Dendritic cell treated with granulocyte-macrophage colony-stimulating factor and Interleukin-4, amounts not matched to agents 40 ng/mL and 50 ng/mL, for 4 days (primary cell): ENCODE data around the gene SLC24A4.

Source experiments
- H3K27ac Mint-ChIP-seq: one replicate; pipeline ENCODE4 v1.8.0; 2022; ENCODE audit warnings: mild to moderate bottlenecking, mixed read lengths
- H3K27me3 Mint-ChIP-seq: one replicate; pipeline ENCODE4 v1.8.0; 2022; ENCODE audit warnings: mild to moderate bottlenecking, mixed read lengths
- H3K36me3 Mint-ChIP-seq: one replicate; pipeline ENCODE4 v1.8.0; 2022; ENCODE audit warnings: low read depth, mixed read lengths
- H3K4me1 Mint-ChIP-seq: one replicate; pipeline ENCODE4 v1.8.0; 2022; ENCODE audit warnings: low read depth, mixed read lengths
- H3K4me3 Mint-ChIP-seq: one replicate; pipeline ENCODE4 v1.8.0; 2022; ENCODE audit warnings: mild to moderate bottlenecking, moderate library complexity, mixed read lengths
- H3K9me3 Mint-ChIP-seq: one replicate; pipeline ENCODE4 v1.8.0; 2022; ENCODE audit warnings: mixed read lengths
- intact Hi-C: fragments of 100-400 bp; cut with micrococcal nuclease; formaldehyde crosslinking; loops from one replicate; pipeline ENCODE4 v1.15.0; 2022

Gene SLC24A4

GRCh38 chr14:92471919-92472318 is 149.0 kb downstream of the SLC24A4 start:
- intact Hi-C loops = no loop called here
- Mint-ChIP-seq H3K27ac (peak overlapping the region; percentile 74), H3K4me1 (peaks cover 64% of the 10 kb centered on the region)

GRCh38 chr14:92472860-92473259 is 149.9 kb downstream of the SLC24A4 start:
- Mint-ChIP-seq H3K4me1 (peaks cover 64% of the 10 kb centered on the region), H3K9me3 (no peaks in the 10 kb centered on the region), H3K27me3 (no peaks in the 10 kb centered on the region), H3K4me3 (peak overlapping the region; percentile 44), H3K27ac (peak overlapping the region; percentile 74), H3K36me3 (peaks cover 8% of the 10 kb centered on the region)
- intact Hi-C loops = no loop called here

More at GRCh38 chr14:92471919-92472318, 149.0 kb downstream of the SLC24A4 start:
- no peaks in the 10 kb centered on the region for H3K27me3 Mint-ChIP-seq
- peaks cover 5% of the 10 kb centered on the region for H3K36me3 Mint-ChIP-seq
- H3K9me3 Mint-ChIP-seq = no peaks in the 10 kb centered on the region
- no peak overlapping the region for H3K4me3 Mint-ChIP-seq

- peak overlapping the region; percentile 74 for H3K27ac Mint-ChIP-seq
- H3K9me3 Mint-ChIP-seq = no peaks in the 10 kb centered on the region
- H3K4me3 Mint-ChIP-seq = no peak overlapping the region
- H3K36me3 Mint-ChIP-seq = peaks cover 11% of the 10 kb centered on the region
- H3K27me3 Mint-ChIP-seq = no peaks in the 10 kb centered on the region
- H3K4me1 Mint-ChIP-seq = peaks cover 64% of the 10 kb centered on the region
- intact Hi-C loops = no loop called here
These were observed 150.4 kb downstream of the SLC24A4 start for GRCh38 chr14:92473261-92473968.

GRCh38 chr14:92473969-92474535 is 151.1 kb downstream of the SLC24A4 start:
- Mint-ChIP-seq H3K27ac (peak overlapping the region; percentile 74), H3K4me1 (peaks cover 64% of the 10 kb centered on the region), H3K4me3 (no peak overlapping the region), H3K9me3 (no peaks in the 10 kb centered on the region), H3K27me3 (no peaks in the 10 kb centered on the region), H3K36me3 (peaks cover 14% of the 10 kb centered on the region)
- intact Hi-C loops = no loop called here

GRCh38 chr14:92475037-92475436 is 152.1 kb downstream of the SLC24A4 start:
- peaks cover 14% of the 10 kb centered on the region for H3K36me3 Mint-ChIP-seq
- H3K4me3 Mint-ChIP-seq = no peak overlapping the region
- H3K27me3 Mint-ChIP-seq = no peaks in the 10 kb centered on the region
- H3K4me1 Mint-ChIP-seq = peaks cover 63% of the 10 kb centered on the region
- H3K27ac Mint-ChIP-seq = peak overlapping the region; percentile 67
- intact Hi-C loops = no loop called here
- no peaks in the 10 kb centered on the region for H3K9me3 Mint-ChIP-seq

GRCh38 chr14:92475451-92476187 is 152.7 kb downstream of the SLC24A4 start:
- intact Hi-C loops = no loop called here
- H3K4me3 Mint-ChIP-seq = peak overlapping the region; percentile 35
- no peaks in the 10 kb centered on the region for H3K9me3 Mint-ChIP-seq
- H3K27ac Mint-ChIP-seq = peak overlapping the region; percentile 67
- H3K4me1 Mint-ChIP-seq = peaks cover 59% of the 10 kb centered on the region
- peaks cover 14% of the 10 kb centered on the region for H3K36me3 Mint-ChIP-seq
- no peaks in the 10 kb centered on the region for H3K27me3 Mint-ChIP-seq

- intact Hi-C loops = no loop called here
- no peaks in the 10 kb centered on the region for H3K9me3 Mint-ChIP-seq
- no peak overlapping the region for H3K4me3 Mint-ChIP-seq
- no peaks in the 10 kb centered on the region for H3K27me3 Mint-ChIP-seq
- peaks cover 54% of the 10 kb centered on the region for H3K4me1 Mint-ChIP-seq
- peaks cover 43% of the 10 kb centered on the region for H3K36me3 Mint-ChIP-seq
- no peak overlapping the region for H3K27ac Mint-ChIP-seq
These were observed 157.9 kb downstream of the SLC24A4 start for GRCh38 chr14:92480856-92481255.

GRCh38 chr14:92481386-92481785 is 158.4 kb downstream of the SLC24A4 start:
- H3K27me3 Mint-ChIP-seq = no peaks in the 10 kb centered on the region
- H3K4me1 Mint-ChIP-seq = peaks cover 54% of the 10 kb centered on the region
- intact Hi-C loops = no loop called here
- H3K9me3 Mint-ChIP-seq = no peaks in the 10 kb centered on the region
- H3K36me3 Mint-ChIP-seq = peaks cover 48% of the 10 kb centered on the region
- H3K27ac Mint-ChIP-seq = peak overlapping the region; percentile 48
- no peak overlapping the region for H3K4me3 Mint-ChIP-seq

GRCh38 chr14:92481811-92482555 is 159.0 kb downstream of the SLC24A4 start:
- Mint-ChIP-seq H3K4me1 (peaks cover 60% of the 10 kb centered on the region), H3K27ac (peak overlapping the region; percentile 48), H3K36me3 (peaks cover 54% of the 10 kb centered on the region), H3K4me3 (no peak overlapping the region), H3K27me3 (no peaks in the 10 kb centered on the region), H3K9me3 (no peaks in the 10 kb centered on the region)
- intact Hi-C loops = no loop called here

- peaks cover 51% of the 10 kb centered on the region for H3K36me3 Mint-ChIP-seq
- intact Hi-C loops = no loop called here
- no peak overlapping the region for H3K4me3 Mint-ChIP-seq
- H3K9me3 Mint-ChIP-seq = no peaks in the 10 kb centered on the region
- H3K4me1 Mint-ChIP-seq = peaks cover 68% of the 10 kb centered on the region
- peak overlapping the region; percentile 48 for H3K27ac Mint-ChIP-seq
- no peaks in the 10 kb centered on the region for H3K27me3 Mint-ChIP-seq
These were observed 159.8 kb downstream of the SLC24A4 start for GRCh38 chr14:92482621-92483319.

GRCh38 chr14:92484132-92484823 is 161.3 kb downstream of the SLC24A4 start:
- peaks cover 83% of the 10 kb centered on the region for H3K4me1 Mint-ChIP-seq
- no peaks in the 10 kb centered on the region for H3K27me3 Mint-ChIP-seq
- H3K27ac Mint-ChIP-seq = no peak overlapping the region

GRCh38 chr14:92486881-92487280 is 163.9 kb downstream of the SLC24A4 start:
- Mint-ChIP-seq H3K4me1 (peaks cover 86% of the 10 kb centered on the region), H3K9me3 (no peaks in the 10 kb centered on the region), H3K36me3 (peaks cover 61% of the 10 kb centered on the region), H3K27ac (peak overlapping the region; percentile 75), H3K4me3 (no peak overlapping the region), H3K27me3 (no peaks in the 10 kb centered on the region)
- intact Hi-C loops = no loop called here

More at GRCh38 chr14:92484132-92484823, 161.3 kb downstream of the SLC24A4 start:
- Mint-ChIP-seq H3K36me3 (peaks cover 45% of the 10 kb centered on the region), H3K9me3 (no peaks in the 10 kb centered on the region), H3K4me3 (no peak overlapping the region)
- intact Hi-C loops = no loop called here
